Measurements from ENCODE around the gene CD164. TPM values are rescaled to one million over a fixed set of nuclear protein-coding genes. Genes with fewer than 3 reads are reported as not detected.

Gene CD164
- total and polyA plus RNA-seq, 2 of the 13 experiments (the other 11 are each of a cell fraction or from before 2014, with no cell fraction given): 222 to 293 TPM

DNA sequence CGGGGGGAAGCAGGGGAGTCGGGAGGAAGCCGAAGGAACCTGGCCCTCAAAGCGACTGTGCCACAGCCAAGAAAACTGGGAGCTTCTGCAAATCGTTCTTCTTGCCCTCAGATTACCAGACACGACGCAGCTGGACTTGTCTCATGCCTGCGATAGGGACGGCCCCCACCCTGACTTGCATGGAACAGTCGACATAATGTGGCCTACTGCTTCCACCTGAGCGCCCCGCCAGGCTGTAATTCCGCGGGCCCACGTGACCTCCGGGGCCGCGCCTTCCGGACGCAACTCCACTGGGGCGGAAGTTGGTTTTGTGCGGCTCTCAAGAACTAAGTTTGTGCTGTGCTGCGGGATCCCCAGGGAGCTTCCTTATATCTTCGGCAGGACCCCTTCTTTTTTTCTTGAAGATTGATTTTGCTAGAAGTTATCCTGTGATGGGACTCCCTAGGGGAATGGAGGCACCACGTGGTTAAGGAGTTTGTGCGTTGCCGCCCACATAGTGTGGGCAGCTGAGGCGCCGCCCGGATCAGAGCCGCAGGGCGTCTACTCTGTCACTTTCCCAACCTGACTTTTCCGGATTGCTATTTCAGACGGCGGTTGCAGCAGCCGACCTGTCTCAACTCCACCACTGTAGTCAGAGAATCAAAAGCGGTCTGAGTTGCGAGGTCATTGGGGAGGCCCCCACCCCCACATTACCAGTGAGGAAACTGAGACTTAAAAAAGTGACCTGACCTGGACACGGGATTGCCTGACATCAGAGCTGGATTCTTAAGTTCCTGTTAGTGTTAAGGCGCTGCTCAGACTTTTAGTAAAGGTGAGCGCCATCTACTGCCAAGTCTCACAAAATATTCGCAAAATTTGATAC, 540 bp upstream of the CD164 start (continued):
- TF ChIP-seq, protein P1, sequence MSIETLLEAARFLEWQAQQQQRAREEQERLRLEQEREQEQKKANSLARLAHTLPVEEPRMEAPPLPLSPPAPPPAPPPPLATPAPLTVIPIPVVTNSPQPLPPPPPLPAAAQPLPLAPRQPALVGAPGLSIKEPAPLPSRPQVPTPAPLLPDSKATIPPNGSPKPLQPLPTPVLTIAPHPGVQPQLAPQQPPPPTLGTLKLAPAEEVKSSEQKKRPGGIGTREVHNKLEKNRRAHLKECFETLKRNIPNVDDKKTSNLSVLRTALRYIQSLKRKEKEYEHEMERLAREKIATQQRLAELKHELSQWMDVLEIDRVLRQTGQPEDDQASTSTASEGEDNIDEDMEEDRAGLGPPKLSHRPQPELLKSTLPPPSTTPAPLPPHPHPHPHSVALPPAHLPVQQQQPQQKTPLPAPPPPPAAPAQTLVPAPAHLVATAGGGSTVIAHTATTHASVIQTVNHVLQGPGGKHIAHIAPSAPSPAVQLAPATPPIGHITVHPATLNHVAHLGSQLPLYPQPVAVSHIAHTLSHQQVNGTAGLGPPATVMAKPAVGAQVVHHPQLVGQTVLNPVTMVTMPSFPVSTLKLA (IDR thresholded peaks at IDR 0.05): peak; percentile 72
- TF ChIP-seq SRY (CRISPR knock-in tag; IDR thresholded peaks at IDR 0.05): no peak
- no peak for TF ChIP-seq IKZF1 (IDR thresholded peaks at IDR 0.05)
- no peak for TF ChIP-seq GZF1 (CRISPR knock-in tag; IDR thresholded peaks at IDR 0.05)
- TF ChIP-seq, protein P2, sequence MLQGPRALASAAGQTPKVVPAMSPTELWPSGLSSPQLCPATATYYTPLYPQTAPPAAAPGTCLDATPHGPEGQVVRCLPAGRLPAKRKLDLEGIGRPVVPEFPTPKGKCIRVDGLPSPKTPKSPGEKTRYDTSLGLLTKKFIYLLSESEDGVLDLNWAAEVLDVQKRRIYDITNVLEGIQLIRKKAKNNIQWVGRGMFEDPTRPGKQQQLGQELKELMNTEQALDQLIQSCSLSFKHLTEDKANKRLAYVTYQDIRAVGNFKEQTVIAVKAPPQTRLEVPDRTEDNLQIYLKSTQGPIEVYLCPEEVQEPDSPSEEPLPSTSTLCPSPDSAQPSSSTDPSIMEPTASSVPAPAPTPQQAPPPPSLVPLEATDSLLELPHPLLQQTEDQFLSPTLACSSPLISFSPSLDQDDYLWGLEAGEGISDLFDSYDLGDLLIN (CRISPR knock-in tag; IDR thresholded peaks at IDR 0.05; ENCODE audit: borderline replicate concordance): no peak; the same call in 1 of the 2 replicates
- TF ChIP-seq, protein P3, sequence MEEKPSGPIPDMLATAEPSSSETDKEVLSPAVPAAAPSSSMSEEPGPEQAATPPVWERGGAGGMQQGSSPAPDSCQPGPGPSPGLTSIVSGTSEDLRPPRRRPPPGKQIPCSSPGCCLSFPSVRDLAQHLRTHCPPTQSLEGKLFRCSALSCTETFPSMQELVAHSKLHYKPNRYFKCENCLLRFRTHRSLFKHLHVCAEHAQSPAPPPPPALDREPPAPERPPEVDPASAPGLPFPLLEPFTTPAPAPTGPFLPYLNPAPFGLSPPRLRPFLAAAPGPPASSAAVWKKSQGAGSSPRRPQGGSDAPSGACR (CRISPR knock-in tag; IDR thresholded peaks at IDR 0.05): peak; percentile 89
- peak; percentile 65; the same call in 1 of the 2 replicates for TF ChIP-seq ZNF564 (CRISPR knock-in tag; IDR thresholded peaks at IDR 0.05)
- TF ChIP-seq RBM39 (IDR thresholded peaks at IDR 0.05; ENCODE audit: low read depth, low read length, poor library complexity, severe bottlenecking): peak; percentile 34
- TF ChIP-seq, protein P4, sequence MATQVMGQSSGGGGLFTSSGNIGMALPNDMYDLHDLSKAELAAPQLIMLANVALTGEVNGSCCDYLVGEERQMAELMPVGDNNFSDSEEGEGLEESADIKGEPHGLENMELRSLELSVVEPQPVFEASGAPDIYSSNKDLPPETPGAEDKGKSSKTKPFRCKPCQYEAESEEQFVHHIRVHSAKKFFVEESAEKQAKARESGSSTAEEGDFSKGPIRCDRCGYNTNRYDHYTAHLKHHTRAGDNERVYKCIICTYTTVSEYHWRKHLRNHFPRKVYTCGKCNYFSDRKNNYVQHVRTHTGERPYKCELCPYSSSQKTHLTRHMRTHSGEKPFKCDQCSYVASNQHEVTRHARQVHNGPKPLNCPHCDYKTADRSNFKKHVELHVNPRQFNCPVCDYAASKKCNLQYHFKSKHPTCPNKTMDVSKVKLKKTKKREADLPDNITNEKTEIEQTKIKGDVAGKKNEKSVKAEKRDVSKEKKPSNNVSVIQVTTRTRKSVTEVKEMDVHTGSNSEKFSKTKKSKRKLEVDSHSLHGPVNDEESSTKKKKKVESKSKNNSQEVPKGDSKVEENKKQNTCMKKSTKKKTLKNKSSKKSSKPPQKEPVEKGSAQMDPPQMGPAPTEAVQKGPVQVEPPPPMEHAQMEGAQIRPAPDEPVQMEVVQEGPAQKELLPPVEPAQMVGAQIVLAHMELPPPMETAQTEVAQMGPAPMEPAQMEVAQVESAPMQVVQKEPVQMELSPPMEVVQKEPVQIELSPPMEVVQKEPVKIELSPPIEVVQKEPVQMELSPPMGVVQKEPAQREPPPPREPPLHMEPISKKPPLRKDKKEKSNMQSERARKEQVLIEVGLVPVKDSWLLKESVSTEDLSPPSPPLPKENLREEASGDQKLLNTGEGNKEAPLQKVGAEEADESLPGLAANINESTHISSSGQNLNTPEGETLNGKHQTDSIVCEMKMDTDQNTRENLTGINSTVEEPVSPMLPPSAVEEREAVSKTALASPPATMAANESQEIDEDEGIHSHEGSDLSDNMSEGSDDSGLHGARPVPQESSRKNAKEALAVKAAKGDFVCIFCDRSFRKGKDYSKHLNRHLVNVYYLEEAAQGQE (IDR thresholded peaks at IDR 0.05; ENCODE audit: borderline replicate concordance in 1 of 2, low read depth in 1 of 2, low read length in 2 of 2): peak in 1 of 2 experiments; percentile 70; a peak in 2 of 4 replicates
- TF ChIP-seq ZNF460 (CRISPR knock-in tag; IDR thresholded peaks at IDR 0.05; ENCODE audit: borderline replicate concordance): no peak
- peak; percentile 69; the same call in 1 of the 2 replicates for TF ChIP-seq ETV6 (CRISPR knock-in tag; conservative IDR thresholded peaks at IDR 0.05)
- TF ChIP-seq ZNF331 (CRISPR knock-in tag; IDR thresholded peaks at IDR 0.05): no peak
- TF ChIP-seq, protein P5, sequence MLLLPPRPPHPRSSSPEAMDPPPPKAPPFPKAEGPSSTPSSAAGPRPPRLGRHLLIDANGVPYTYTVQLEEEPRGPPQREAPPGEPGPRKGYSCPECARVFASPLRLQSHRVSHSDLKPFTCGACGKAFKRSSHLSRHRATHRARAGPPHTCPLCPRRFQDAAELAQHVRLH (CRISPR knock-in tag; IDR thresholded peaks at IDR 0.05; ENCODE audit: borderline replicate concordance, low read depth): peak; percentile 76; the same call in 1 of the 2 replicates
- peak; percentile 96 for TF ChIP-seq ZSCAN31 (CRISPR knock-in tag; IDR thresholded peaks at IDR 0.05; ENCODE audit: low read depth)
- peak; percentile 75; the same call in 1 of the 2 replicates for TF ChIP-seq TBX2 (CRISPR knock-in tag; IDR thresholded peaks at IDR 0.05; ENCODE audit: borderline replicate concordance)
- no peak for TF ChIP-seq NFRKB (IDR thresholded peaks at IDR 0.05)
- TF ChIP-seq ZNF572 (CRISPR knock-in tag; IDR thresholded peaks at IDR 0.05): 0 out of 2 replicates have a peak, but pooled peaks have one; percentile 75
- TF ChIP-seq GABPB1 (CRISPR knock-in tag; IDR thresholded peaks at IDR 0.05): peak; percentile 86
- TF ChIP-seq, protein P6, sequence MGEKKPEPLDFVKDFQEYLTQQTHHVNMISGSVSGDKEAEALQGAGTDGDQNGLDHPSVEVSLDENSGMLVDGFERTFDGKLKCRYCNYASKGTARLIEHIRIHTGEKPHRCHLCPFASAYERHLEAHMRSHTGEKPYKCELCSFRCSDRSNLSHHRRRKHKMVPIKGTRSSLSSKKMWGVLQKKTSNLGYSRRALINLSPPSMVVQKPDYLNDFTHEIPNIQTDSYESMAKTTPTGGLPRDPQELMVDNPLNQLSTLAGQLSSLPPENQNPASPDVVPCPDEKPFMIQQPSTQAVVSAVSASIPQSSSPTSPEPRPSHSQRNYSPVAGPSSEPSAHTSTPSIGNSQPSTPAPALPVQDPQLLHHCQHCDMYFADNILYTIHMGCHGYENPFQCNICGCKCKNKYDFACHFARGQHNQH (CRISPR knock-in tag; IDR thresholded peaks at IDR 0.05): peak; percentile 10; the same call in 1 of the 2 replicates
- TF ChIP-seq WIZ (CRISPR knock-in tag; IDR thresholded peaks at IDR 0.05): peak; percentile 69; the same call in 1 of the 2 replicates

Measured in HepG2 (cell line).